GM21390 (cell line): Measurements from ENCODE around the gene FUT7.
"Not testable (repeated sequence)": the region's sequence is repeated elsewhere in the genome, so short reads cannot be mapped to it uniquely, and the experiment has no call there.

Source experiments
- ATAC-seq: cut with Tn5 transposase; IDR thresholded peaks from one replicate; pipeline ENCODE4 v1.9.1; 2021; ENCODE audit not compliant: unreplicated experiment

The FUT7 gene

DNA sequence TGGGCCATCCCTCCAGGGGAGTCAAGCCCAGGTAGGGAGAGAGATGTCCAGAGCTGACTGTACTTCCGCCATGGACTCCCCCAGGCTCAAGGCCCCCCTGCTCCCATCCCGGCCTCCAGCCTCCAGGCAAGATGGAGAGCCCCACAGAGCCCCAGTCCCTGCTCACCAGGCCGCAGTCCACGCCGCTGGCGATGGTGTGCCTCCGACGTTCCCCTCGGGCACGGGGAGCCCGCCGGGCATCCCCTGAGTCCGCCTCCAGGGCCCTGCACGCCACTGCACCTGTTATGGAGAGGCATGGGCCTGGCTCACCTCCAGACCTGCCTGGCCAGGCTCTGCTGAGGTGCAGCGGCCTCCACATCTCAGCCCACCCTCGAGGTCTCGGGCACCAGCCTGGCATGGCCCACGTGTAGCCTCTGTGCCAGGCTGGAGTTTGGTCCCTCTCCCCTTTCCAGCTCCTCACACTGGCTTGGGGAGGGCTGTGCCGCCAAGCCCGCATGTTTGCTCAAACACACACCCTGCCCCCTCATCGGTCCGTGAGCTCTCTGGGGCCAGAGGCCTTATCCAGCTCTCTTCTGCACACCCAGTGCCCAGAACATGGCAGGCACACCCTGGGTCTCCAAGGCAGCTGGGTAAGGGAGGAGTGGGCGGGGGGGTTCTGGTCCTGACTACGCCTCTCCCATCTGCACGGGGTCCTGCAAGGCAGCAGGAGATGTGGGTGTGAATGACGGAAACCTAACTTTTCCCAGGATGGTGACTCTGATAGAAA, 34.4 kb upstream of the FUT7 start:
- no peak for ATAC-seq

DNA sequence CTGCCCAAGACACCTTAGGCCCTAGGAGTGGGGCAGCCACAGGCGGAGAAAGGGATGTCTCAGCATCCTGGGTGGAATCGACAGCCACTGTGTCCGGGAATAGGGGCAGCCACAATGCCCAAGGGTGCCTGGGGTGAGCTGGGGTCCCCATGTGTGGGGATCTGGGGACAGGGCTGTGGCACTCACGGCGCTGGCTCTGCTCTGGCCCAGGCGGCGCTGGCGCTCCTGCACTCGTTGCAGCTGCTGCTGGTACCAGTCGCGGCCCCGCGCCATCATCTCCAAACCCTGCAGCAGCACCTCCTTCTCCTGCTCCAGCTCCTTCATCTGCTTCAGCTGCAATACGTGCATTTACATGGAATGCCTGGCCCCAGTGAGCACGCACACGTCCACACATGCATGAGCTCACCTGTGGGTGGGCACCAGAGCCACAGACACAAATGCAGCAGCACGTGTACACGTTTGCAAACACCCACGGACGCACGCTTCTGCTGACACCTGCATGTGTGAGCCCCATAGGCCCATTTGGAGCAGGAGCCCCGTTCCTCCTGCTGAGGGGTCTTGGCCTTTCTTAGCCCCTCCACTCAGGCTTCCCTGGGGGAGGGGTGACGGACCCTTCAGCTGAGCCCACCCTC, 33.6 kb upstream of the FUT7 start:
- no peak for ATAC-seq

DNA sequence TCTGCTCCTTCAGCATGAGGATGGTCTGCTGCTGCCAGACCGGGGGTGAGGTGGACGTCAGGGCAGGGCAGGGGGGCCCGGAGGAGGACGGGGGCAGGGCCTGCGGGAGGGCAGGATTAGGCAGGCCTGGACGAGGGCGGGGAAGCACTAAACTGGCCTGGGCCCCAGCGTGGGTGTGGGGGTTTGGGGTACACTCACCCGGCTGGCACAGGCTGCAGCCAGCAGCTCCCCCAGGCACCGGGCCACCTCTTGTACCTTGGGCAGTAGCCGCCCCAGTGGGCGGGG, 32.9 kb upstream of the FUT7 start:
- ATAC-seq, result no peak

DNA sequence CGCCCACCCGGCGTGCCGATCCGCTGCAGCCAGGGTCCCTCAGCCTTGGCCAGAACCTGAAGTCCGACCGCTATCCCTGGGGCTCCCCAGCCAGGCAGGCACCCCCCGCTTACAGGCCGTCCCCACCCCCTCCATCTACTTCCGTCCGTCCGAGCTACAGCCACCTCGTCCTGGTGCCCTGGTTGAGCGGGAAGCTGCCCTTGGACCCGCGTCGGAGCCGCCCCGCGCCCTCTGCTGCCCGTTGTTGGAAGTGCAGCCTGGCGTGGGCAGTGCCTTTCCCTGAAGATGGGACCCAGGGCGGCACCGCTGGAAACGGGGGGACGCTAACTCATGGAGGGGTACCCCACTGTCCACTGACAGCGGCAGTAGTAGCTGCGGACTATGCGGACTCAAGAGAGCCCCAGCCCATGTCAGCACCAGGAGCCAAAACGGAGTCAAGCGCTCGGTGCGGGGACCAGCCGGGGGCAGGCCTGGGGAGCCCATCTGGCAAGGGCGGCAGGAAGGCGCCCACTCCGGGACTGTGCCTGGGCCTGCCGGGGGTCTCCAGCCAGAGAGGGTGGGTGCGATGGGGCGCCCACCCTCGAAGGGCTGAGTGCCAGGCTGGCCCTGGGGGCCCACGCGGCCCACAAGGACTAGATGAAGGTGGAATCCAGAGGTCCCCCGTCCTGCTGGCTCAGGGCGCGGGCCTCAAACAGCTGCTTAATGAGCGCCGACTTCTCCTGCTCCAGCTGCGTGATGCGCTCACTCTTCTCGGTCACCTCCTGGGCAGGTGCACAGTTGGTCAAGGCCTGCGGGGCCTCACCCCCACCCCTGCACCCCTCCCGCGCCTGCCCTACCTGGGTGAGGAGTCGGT, 32.4 kb upstream of the FUT7 start:
- no peak for ATAC-seq

DNA sequence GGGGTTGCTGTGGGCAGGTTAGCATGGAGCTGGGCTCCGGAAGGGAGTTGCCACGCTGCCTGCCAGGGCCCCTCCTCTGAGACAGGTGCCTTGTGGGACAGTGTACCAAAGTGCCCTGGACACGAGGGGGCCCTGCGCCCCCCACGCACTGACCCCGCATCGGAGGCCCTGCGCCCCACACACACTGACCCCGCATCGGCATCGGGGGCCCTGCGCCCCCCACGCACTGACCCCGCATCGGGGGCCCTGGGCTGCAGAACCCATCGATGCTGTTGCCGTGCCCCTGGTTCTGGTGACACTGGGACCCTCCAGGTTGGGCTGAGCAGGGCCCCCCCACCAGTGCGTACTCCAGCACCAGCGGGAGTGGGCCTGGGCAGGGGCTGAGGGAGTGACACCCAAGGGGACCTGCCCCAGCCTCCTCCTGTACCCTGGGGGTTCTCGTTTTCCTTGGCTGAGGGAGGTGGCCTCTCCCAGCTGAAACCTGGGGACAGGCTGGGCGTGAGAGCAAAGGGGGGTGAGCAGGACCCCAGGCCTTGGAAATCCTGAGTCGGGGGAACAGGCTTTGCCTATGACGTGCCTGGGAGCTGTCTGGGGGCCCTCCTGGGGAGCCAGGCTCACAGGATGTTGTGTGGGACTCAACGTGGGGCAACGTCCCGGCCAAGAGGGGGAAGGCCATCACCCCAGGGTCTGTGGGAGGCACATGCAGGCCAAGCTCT, 31.6 kb upstream of the FUT7 start:
- no peak for ATAC-seq

DNA sequence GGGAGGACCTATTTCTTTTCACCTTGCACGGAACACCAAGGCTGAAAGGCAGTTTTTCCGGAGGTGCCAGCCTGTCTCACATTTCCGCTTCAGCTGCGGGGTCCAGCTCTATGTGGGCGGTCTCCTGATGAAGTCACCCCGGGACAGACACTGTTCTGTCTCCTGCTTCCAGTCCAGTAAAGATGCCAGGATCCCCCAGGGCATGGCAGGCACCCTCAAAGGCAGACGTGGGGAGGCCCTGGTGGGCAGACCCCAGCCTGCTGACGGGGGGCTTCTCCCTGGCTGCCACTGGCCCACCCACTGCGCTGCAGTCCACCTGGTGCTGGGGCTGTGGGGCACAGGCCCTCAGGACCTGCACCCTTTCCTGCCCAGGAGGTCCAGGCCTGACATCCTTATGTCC, 30.9 kb upstream of the FUT7 start:
- ATAC-seq, result not testable (repeated sequence)

DNA sequence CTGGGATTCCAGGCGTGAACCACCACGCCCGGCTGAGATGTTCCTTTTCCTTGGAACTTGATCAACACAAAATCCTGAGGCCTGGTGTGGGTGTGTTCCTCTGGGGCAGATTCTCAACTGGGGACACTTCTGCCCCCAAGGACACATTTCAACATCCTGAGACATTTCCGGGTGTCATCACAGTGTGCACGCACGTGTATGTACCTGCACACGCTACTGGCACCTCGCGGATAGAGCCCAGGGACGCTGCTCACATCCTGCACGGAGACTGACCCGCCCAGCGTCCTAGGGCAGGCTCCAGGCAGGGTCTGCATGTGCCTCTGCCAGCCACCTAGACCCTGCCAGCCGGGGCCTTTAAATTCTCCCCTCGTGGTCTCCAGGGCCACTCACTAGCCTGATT, 30.5 kb upstream of the FUT7 start:
- no peak for ATAC-seq

DNA sequence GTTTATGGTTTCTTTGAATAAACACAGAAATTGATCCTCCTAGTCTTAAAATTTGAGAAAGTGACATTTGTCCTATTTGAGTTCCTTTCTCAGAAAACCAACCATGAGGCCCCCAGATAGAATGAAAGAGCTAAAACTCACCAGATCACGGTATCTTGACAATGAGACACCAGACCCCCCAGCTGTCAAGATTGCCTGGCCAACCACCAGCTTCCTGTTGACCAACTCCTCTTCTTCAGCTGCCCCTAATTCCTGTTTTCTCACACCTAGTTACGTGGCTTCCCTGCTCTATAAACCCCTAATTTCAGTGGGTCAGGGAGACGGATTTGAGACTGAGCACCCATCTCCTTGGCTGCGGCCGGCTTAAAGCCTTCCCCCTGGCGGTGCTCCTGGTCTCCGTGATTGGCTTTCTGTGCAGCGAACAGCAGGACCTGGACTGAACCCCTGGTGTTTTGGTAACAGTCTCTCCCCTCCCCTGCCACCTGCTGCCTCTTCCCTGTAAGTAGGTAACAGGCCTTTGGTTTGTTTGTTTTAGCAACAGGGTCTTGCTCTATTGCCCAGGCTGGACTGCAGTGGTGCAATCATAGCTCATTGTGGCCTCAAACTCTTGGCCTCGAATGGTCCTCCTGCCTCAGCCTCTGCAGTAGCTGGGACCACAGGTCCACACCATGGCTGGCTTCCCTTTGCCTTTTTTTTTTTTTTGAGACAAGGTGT, 26.8 kb upstream of the FUT7 start:
- ATAC-seq, result no peak

DNA sequence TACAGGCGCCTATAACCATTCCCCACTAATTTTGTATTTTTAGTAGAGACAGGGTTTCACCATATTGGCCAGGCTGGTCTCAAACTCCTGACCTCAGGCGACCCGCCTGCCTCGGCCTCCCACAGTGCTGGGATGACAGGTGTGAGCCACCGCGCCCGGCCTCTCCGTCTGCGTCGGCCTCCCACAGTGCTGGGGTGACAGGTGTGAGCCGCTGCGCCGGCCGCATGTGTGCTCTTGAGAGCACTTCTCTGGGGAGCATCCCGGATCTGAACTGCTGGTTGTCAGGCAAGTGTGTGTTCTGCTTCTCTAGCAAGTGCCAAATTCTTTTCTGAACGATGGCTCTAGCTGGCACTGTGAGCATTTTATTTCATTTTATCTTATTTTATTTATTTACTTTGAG, 25.7 kb upstream of the FUT7 start:
- ATAC-seq, result no peak

DNA sequence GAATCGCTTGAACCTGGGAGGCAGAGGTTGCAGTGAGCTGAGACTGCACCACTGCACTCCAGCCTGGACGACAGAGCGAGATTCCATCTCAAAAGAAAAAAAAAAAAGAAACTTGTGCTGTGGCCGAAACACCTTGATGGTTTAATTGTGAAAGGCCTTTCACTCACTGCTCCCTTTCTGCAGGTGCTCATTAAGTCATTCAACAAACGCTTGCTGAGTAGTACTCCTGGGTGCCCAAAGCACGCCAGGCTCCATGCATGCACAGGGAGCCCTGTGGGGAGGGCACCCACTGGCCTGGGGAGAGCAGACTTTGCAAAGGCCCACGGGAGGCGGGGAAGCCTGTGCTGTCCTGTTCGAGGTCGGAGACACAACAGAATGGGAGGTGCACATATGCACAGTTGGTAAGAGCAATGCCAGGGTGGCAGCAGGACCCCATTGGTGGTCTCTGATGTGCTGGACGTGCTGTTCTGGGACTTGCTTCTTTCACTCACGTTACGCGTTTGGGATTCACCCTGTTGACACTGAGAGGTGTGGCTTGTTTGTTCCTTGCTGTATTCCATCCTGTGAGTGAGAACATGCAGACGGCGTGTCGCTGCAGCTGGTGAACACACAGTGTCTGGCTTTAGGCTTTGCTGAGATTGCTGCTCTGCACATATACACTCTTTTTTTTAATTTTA, 25.0 kb upstream of the FUT7 start:
- no peak for ATAC-seq

DNA sequence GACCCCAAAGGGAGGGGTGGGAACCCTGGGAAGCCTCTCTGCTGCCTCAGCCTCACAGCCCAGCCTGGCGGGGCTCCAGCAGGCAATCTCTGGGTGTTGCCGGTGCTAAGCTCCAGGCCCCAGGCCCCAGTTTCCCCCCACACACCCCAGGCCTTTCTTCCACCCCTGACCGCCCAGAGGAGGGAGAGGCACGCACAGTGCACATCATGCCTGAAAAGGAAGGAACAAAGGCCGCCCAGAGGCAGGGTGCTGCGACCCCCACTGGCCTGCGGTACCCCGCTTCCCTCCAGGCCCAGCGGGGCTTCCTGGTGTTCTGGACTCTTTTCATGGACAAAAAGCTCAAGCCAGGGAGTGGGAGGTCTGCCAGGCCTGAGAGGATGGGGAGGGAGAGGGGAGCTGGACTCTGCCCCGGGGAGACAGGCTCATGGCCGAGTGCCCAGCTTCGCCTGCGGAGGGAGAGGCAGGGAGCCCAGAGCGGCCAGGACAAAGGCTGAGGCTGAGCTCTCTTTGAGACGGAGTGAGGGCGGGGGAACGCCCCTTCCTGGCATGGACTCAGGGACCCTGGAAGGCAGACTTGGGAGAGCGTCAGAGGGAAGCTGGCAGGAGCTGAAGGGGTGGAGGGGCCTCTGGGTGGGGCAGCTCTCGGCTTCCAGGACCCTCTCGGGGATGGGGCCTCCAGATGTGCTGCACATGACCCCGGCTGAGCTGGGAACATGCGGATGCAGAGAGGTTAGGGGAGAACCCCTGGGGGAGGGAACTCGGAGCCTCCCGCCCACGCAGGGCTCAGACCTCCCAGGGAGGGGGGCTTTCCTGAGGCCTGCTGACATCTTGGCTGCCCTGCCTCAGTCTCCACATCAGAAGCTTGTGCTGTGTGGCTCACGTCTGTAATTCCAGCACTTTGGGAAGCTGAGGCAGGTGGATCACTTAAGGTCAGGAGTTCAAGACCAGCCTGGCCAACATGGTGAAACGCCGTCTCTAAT, 23.8 kb upstream of the FUT7 start:
- ATAC-seq, result no peak

DNA sequence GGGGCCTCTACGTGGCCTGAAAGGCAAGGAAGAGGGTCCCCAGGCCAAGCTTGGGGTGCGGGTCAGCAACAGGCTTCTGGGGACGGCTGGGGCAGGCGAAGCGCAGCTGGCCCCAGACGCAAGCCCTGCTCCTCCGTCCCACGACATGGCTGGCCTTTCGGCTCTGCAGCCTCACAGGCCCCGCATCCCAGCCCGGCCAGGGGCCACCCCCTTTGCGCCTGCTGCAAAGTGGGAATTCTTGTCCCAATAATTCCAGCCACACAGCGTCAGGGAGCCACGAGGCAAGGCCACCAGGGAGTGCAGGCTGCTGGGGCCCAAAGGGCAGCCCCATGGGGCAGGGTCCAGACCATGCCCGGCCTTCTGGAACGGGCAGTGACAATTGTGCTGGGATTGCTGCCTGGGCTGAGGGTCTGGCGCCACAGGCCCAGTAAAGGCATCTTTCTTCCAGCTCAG, 23.1 kb upstream of the FUT7 start:
- no peak for ATAC-seq

DNA sequence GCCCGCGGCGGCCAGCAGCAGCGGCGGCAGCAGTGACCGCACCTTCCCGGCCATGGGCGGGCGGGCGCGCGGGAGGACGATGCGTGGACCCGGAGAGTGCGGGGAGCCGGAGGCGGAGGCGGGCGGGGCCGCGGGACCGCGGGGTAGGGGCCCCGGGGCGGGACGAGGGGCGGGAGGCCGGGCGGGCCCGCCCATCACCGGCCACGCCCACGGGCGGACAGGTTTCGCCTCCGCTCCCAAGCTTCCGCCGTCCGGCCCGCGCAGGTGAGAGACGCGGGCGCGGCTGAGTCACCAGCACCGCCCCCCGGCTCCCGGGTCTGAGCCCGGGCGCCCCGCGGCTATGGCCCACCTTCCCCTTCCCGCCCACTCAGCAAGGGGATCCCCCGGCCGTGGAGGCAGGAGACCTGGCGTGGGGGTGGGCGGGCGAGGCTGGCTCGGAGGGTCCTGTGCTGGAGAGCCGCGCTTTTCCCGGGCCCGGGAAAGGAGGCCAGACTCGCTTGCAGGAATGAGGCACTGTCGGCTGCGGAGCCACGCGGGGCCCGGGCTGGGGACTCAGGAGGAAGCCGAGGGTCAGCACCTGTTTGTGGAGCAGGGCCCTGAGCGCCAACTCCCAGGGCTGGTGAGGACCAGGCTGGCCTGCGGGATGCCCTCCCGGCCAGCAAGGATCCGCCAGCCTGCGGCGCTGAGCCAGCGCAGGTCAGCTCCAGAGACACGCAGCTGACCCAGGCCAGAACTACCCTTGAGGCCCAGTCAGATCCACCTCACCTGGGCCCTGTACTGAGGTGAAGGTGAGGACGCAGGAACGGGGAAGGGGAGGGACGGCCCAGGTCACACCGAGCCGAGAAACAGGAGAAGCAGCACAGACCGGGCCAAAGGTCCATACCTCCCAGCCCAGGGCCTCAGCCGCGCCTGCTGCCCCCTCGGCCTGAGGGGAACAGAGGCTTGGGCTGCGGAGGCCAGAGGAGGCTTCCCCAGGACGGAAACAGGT, 22.4 kb upstream of the FUT7 start, which contains the start of gene ENTPD2:
Gene ENTPD2, minus strand, starts transcription at position 118 of the 988 bp plus-strand sequence. Its CDS starts 64 bp downstream, at position 54.
- ATAC-seq, result no peak

DNA sequence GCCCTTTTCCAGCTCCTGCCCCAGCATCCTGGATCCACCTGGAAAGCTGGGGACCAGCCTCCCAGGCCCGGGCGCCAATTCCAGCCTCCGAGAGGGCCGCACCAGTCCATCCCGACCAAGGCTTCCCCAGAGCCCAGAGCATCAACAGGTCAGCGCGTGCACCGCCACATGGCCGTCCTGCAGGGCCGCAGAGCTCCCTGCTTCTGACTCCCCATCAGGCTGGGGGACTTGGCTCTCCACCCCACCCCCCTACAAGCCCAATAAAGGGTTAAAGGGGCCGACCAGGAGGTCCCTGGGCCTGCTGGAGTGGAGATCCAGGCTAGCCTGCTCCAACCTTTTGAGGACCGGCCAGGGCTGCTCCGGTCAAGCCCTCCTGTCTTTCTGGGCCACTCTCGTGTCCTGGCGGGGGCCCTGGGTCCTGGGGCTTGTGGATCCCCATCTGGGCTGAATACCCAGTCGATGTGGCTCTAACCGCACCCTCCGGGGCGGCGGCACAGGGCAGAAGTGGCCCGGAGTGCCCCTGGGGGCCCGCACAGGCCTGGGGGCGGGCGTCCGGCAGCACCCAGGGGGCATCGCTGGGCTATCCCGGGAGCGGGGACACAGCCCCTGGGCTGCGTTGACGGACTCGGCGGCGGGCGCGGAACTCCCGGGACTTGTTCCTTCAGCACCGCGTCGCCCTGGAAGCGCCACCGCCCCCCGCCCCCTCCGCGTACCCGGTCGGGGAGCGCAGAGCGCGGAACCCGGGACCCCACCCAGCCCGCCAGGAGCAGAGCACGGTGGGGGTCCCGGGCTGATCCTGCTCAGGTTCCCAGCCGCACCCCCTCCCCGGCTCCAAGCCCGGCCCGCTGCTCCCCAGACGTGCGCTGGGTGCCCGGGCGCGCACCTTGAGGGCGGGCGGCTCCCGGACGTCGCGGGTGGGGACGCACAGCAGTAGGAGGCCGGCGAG, 21.4 kb upstream of the FUT7 start:
- no peak for ATAC-seq

DNA sequence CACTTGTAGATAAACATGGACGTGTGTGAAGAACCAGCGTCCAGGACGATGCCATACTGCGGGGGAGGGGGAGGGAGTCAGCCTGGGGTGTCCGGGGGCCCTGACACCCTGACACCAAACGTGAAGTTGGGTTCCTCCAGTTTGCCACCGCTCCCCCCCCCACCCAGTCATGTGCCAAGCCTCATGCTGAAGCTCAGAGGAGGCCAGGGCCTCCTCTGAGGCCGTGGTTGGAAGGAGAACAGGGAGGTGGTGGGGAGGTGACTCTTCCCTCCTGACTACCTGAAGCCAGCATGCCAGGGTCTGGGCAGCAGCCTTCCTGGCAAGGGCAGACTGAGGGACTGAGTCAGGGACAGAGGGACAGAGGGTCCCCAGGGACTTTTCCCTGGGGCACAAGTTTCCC, 20.4 kb upstream of the FUT7 start:
- no peak for ATAC-seq

DNA sequence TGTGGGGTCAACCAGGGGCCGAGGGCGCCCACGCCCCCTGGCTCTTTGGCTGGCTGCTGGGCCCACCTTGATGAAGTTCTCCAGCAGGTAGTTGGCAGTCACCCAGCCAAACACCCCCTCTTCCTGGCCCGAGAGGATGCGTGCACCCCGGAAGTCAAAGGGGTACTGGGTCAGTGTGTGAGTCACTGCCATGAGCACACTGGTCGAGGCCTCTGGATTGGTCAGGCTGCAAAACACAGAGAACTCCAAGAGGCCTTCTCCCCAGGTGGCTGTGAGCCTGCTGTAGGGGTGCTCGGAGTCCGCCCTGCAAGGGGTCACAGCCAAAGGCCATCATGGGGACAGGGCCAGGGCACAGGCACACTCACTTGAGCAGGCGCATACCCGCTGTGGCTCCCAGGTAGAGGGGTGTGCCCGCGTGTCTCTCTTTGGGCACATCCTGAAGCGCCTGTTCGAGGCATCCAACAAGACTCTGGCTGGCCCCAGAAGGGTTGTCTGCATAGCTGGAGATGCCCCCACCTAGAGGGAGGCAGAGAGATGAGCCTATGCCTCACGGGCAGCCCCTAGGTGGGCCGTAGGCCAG, 19.3 kb upstream of the FUT7 start:
- no peak for ATAC-seq
